GM23338 (cell line): ENCODE results near the gene POLR2A. TPM values are rescaled to one million over a fixed set of nuclear protein-coding genes. Genes with fewer than 3 reads are reported as not detected.

Source experiments
- ATAC-seq: fragments of 200-7000 bp; cut with Tn5 transposase; 3 replicates; pipeline ENCODE4 v1.9.1; 2020
- DNase-seq: peaks from one replicate; pipeline ENCODE4 v3.0.0-alpha.2; 2015; ENCODE audit warnings: low spot score
- H2AFZ ChIP-seq: fragments of 200-600 bp; sonication (generic); 2 replicates; pipeline ENCODE4 v1.8.0; 2016; ENCODE audit warnings: antibody characterized with exemption, mild to moderate bottlenecking, moderate library complexity
- H3F3A ChIP-seq: fragments of 200-600 bp; sonication (generic); replicated peaks from 2 replicates; pipeline ENCODE4 v1.8.0; 2017; ENCODE audit warnings: antibody characterized with exemption, mixed run types, low read depth
- H3K27ac ChIP-seq: fragments of 200-600 bp; sonication (generic); 2 replicates; pipeline ENCODE4 v1.6.1; 2016; ENCODE audit warnings: low read depth
- H3K27me3 ChIP-seq: fragments of 200-600 bp; sonication (generic); 2 replicates; pipeline ENCODE4 v1.8.0; 2016; ENCODE audit warnings: mild to moderate bottlenecking, mixed run types, moderate library complexity; ENCODE audit not compliant: insufficient read depth
- H3K36me3 ChIP-seq: fragments of 200-600 bp; sonication (generic); 2 replicates; pipeline ENCODE4 v1.8.0; 2016; ENCODE audit warnings: mild to moderate bottlenecking; ENCODE audit not compliant: insufficient read depth
- H3K4me1 ChIP-seq: fragments of 200-600 bp; sonication (generic); 2 replicates; pipeline ENCODE4 v1.8.0; 2016; ENCODE audit warnings: mild to moderate bottlenecking, moderate library complexity; ENCODE audit not compliant: insufficient read depth
- H3K4me2 ChIP-seq: fragments of 200-600 bp; sonication (generic); 2 replicates; pipeline ENCODE4 v1.7.1; 2017; ENCODE audit warnings: mixed run types
- H3K4me3 ChIP-seq: fragments of 200-600 bp; sonication (generic); 2 replicates; pipeline ENCODE4 v1.6.1; 2016; ENCODE audit warnings: mixed run types
- H3K79me2 ChIP-seq: fragments of 200-600 bp; sonication (generic); replicated peaks from 2 replicates; pipeline ENCODE4 v1.8.0; 2017; ENCODE audit warnings: mild to moderate bottlenecking; ENCODE audit not compliant: insufficient read depth
- H3K9me2 ChIP-seq: fragments of 200-600 bp; sonication (generic); 2 replicates; pipeline ENCODE4 v1.8.0; 2017; ENCODE audit not compliant: insufficient read depth
- H4K20me1 ChIP-seq: fragments of 200-600 bp; sonication (generic); replicated peaks from 2 replicates; pipeline ENCODE4 v1.8.0; 2017; ENCODE audit warnings: mild to moderate bottlenecking; ENCODE audit not compliant: insufficient read depth
- H3K27ac Mint-ChIP-seq: 2 replicates; pipeline ENCODE4 v1.8.0; 2020; ENCODE audit warnings: inconsistent platforms, mild to moderate bottlenecking, moderate library complexity, mixed read lengths
- H3K27me3 Mint-ChIP-seq: 3 replicates; pipeline ENCODE4 v1.8.0; 2022; ENCODE audit warnings: low read depth, mild to moderate bottlenecking, moderate library complexity, mixed read lengths, inconsistent platforms; ENCODE audit not compliant: insufficient read depth, poor library complexity
- H3K36me3 Mint-ChIP-seq: 3 replicates; pipeline ENCODE4 v1.8.0; 2021; ENCODE audit warnings: low read depth, mild to moderate bottlenecking, inconsistent platforms, moderate library complexity, mixed read lengths
- H3K4me1 Mint-ChIP-seq: 3 replicates; pipeline ENCODE4 v1.8.0; 2020; ENCODE audit warnings: mild to moderate bottlenecking, inconsistent platforms, mixed read lengths
- H3K4me3 Mint-ChIP-seq: 3 replicates; pipeline ENCODE4 v1.8.0; 2021; ENCODE audit warnings: moderate library complexity, mild to moderate bottlenecking, inconsistent platforms, mixed read lengths
- H3K9me3 Mint-ChIP-seq: 3 replicates; pipeline ENCODE4 v1.8.0; 2020; ENCODE audit warnings: moderate library complexity, mild to moderate bottlenecking, inconsistent platforms, mixed read lengths
- CREB1 ChIP-seq: fragments of 250-450 bp; sonication (Bioruptor Pico); IDR thresholded peaks from 2 replicates; pipeline ENCODE4 v1.5.0; 2020; ENCODE audit warnings: low read depth, mild to moderate bottlenecking, moderate library complexity
- EZH2phosphoT487 ChIP-seq: fragments of 200-600 bp; sonication (generic); IDR thresholded peaks from one replicate; pipeline ENCODE4 v1.8.1; 2018; ENCODE audit warnings: antibody characterized with exemption; ENCODE audit not compliant: unreplicated experiment
- JUNB ChIP-seq: IDR thresholded peaks from one replicate; pipeline ENCODE4 v1.6.1; 2016; ENCODE audit warnings: antibody characterized with exemption; ENCODE audit not compliant: unreplicated experiment
- POLR2AphosphoS5 ChIP-seq: IDR thresholded peaks from 2 replicates; pipeline ENCODE4 v1.6.1; 2016; ENCODE audit warnings: antibody characterized with exemption, low read depth
- ZNF114 ChIP-seq: fragments of 250-450 bp; sonication (Bioruptor Pico); IDR thresholded peaks from 2 replicates; pipeline ENCODE4 v1.5.0; 2020; ENCODE audit warnings: mild to moderate bottlenecking, moderate library complexity
- ZNF331 ChIP-seq: fragments of 250-450 bp; sonication (Bioruptor Pico); IDR thresholded peaks from 2 replicates; pipeline ENCODE4 v1.5.0; 2020; ENCODE audit warnings: low read depth, mild to moderate bottlenecking, moderate library complexity
- polyA plus RNA-seq: library from polyadenylated mRNA; unstranded; fragments of >200 nt; fragmentation: Nextera tagmentation; extraction: Ambion mirVana; gene quantifications from 2 replicates; pipeline ENCODE4 v1.2.1, GENCODE V29; 2016
- total RNA-seq: library from RNA; depleted of rRNA; stranded (reverse); fragments of >200 nt; shearing (Covaris generic); gene quantifications from 2 replicates; pipeline ENCODE4 v1.2.3, GENCODE V29; 2014
- TF ChIP-seq, protein P1 (sequence below), 2 experiments: fragments of 200-600 bp in 1 of 2; sonication (generic) in 1 of 2; conservative IDR thresholded peaks; 2 replicates each; pipeline versions ENCODE4 v1.5.1 to v1.6.1; 2016 to 2017; ENCODE audit warnings: antibody characterized with exemption in 2 of 2, low read depth in 2 of 2, mild to moderate bottlenecking in 2 of 2, moderate library complexity in 1 of 2
- TF ChIP-seq, protein P2 (sequence below): fragments of 250-450 bp; sonication (Bioruptor Pico); IDR thresholded peaks from 2 replicates; pipeline ENCODE4 v1.5.0; 2020; ENCODE audit warnings: mild to moderate bottlenecking, moderate library complexity
- TF ChIP-seq, protein P3 (sequence below): IDR thresholded peaks from 2 replicates; pipeline ENCODE4 v1.6.1; 2016; ENCODE audit warnings: antibody characterized with exemption

The POLR2A gene
- total and polyA plus RNA-seq, 2 experiments from 2014 or later: 56.8 to 151 TPM

GRCh38 chr17:7486181-7486580 lies 2.0 kb downstream of the POLR2A start:
- ATAC-seq (no peak), DNase-seq (no peak)
- TF ChIP-seq, protein P1, sequence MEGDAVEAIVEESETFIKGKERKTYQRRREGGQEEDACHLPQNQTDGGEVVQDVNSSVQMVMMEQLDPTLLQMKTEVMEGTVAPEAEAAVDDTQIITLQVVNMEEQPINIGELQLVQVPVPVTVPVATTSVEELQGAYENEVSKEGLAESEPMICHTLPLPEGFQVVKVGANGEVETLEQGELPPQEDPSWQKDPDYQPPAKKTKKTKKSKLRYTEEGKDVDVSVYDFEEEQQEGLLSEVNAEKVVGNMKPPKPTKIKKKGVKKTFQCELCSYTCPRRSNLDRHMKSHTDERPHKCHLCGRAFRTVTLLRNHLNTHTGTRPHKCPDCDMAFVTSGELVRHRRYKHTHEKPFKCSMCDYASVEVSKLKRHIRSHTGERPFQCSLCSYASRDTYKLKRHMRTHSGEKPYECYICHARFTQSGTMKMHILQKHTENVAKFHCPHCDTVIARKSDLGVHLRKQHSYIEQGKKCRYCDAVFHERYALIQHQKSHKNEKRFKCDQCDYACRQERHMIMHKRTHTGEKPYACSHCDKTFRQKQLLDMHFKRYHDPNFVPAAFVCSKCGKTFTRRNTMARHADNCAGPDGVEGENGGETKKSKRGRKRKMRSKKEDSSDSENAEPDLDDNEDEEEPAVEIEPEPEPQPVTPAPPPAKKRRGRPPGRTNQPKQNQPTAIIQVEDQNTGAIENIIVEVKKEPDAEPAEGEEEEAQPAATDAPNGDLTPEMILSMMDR (conservative IDR thresholded peaks at IDR 0.05; ENCODE audit: low read depth in 2 of 2): no peak
- TF ChIP-seq ZNF331 (CRISPR knock-in tag) (no peak), JUNB (no peak), ZNF114 (CRISPR knock-in tag) (no peak), EZH2phosphoT487 (no peak), POLR2AphosphoS5 (no peak), CREB1 (CRISPR knock-in tag) (no peak)
- TF ChIP-seq, protein P2, sequence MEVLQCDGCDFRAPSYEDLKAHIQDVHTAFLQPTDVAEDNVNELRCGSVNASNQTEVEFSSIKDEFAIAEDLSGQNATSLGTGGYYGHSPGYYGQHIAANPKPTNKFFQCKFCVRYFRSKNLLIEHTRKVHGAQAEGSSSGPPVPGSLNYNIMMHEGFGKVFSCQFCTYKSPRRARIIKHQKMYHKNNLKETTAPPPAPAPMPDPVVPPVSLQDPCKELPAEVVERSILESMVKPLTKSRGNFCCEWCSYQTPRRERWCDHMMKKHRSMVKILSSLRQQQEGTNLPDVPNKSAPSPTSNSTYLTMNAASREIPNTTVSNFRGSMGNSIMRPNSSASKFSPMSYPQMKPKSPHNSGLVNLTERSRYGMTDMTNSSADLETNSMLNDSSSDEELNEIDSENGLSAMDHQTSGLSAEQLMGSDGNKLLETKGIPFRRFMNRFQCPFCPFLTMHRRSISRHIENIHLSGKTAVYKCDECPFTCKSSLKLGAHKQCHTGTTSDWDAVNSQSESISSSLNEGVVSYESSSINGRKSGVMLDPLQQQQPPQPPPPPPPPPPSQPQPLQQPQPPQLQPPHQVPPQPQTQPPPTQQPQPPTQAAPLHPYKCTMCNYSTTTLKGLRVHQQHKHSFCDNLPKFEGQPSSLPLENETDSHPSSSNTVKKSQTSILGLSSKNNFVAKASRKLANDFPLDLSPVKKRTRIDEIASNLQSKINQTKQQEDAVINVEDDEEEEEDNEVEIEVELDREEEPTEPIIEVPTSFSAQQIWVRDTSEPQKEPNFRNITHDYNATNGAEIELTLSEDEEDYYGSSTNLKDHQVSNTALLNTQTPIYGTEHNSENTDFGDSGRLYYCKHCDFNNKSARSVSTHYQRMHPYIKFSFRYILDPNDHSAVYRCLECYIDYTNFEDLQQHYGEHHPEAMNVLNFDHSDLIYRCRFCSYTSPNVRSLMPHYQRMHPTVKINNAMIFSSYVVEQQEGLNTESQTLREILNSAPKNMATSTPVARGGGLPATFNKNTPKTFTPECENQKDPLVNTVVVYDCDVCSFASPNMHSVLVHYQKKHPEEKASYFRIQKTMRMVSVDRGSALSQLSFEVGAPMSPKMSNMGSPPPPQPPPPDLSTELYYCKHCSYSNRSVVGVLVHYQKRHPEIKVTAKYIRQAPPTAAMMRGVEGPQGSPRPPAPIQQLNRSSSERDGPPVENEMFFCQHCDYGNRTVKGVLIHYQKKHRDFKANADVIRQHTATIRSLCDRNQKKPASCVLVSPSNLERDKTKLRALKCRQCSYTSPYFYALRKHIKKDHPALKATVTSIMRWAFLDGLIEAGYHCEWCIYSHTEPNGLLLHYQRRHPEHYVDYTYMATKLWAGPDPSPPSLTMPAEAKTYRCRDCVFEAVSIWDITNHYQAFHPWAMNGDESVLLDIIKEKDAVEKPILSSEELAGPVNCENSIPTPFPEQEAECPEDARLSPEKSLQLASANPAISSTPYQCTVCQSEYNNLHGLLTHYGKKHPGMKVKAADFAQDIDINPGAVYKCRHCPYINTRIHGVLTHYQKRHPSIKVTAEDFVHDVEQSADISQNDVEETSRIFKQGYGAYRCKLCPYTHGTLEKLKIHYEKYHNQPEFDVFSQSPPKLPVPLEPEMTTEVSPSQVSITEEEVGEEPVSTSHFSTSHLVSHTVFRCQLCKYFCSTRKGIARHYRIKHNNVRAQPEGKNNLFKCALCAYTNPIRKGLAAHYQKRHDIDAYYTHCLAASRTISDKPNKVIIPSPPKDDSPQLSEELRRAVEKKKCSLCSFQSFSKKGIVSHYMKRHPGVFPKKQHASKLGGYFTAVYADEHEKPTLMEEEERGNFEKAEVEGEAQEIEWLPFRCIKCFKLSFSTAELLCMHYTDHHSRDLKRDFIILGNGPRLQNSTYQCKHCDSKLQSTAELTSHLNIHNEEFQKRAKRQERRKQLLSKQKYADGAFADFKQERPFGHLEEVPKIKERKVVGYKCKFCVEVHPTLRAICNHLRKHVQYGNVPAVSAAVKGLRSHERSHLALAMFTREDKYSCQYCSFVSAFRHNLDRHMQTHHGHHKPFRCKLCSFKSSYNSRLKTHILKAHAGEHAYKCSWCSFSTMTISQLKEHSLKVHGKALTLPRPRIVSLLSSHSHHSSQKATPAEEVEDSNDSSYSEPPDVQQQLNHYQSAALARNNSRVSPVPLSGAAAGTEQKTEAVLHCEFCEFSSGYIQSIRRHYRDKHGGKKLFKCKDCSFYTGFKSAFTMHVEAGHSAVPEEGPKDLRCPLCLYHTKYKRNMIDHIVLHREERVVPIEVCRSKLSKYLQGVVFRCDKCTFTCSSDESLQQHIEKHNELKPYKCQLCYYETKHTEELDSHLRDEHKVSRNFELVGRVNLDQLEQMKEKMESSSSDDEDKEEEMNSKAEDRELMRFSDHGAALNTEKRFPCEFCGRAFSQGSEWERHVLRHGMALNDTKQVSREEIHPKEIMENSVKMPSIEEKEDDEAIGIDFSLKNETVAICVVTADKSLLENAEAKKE (CRISPR knock-in tag): no peak
- TF ChIP-seq, protein P3, sequence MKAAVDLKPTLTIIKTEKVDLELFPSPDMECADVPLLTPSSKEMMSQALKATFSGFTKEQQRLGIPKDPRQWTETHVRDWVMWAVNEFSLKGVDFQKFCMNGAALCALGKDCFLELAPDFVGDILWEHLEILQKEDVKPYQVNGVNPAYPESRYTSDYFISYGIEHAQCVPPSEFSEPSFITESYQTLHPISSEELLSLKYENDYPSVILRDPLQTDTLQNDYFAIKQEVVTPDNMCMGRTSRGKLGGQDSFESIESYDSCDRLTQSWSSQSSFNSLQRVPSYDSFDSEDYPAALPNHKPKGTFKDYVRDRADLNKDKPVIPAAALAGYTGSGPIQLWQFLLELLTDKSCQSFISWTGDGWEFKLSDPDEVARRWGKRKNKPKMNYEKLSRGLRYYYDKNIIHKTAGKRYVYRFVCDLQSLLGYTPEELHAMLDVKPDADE: no peak
- H3F3A ChIP-seq: peaks cover 20% of the 10 kb centered on the region; the same call in 1 of the 2 replicates
- Mint-ChIP-seq H3K9me3 (no peaks in the 10 kb centered on the region; the same call in 2 of the 3 replicates), H3K4me3 (peak overlapping the region; percentile 93), H3K27ac (no peak overlapping the region), H3K27me3 (peaks cover 27% of the 10 kb centered on the region), H3K36me3 (peaks cover 33% of the 10 kb centered on the region), H3K4me1 (peaks cover 44% of the 10 kb centered on the region)
- no peaks in the 10 kb centered on the region for H3K9me2 ChIP-seq
- H3K27ac ChIP-seq: no peak overlapping the region; the same call in 1 of the 2 replicates
- H3K4me1 ChIP-seq: peaks cover 18% of the 10 kb centered on the region
- H3K36me3 ChIP-seq: no peaks in the 10 kb centered on the region
- H4K20me1 ChIP-seq: peaks cover 41% of the 10 kb centered on the region
- peaks cover 65% of the 10 kb centered on the region for H3K79me2 ChIP-seq
- H3K4me2 ChIP-seq: peak overlapping the region; percentile 78
- no peak overlapping the region for H2AFZ ChIP-seq
- no peaks in the 10 kb centered on the region for H3K27me3 ChIP-seq
- peak overlapping the region; percentile 86 for H3K4me3 ChIP-seq
